HepG2 (cell line): ENCODE measurements around the gene FBXO4. TPM values are rescaled to one million over a fixed set of nuclear protein-coding genes. Genes with fewer than 3 reads are reported as not detected.

Source experiments
- ATF1 ChIP-seq: IDR thresholded peaks from 2 replicates; pipeline ENCODE4 v1.6.1; 2016; ENCODE audit warnings: mild to moderate bottlenecking, control low read depth
- EHMT2 ChIP-seq: fragments of 200-600 bp; sonication (generic); IDR thresholded peaks from 2 replicates; pipeline ENCODE4 v1.7.0; 2017; ENCODE audit warnings: antibody characterized with exemption, low read depth, low read length, borderline replicate concordance
- EZH2 ChIP-seq: conservative IDR thresholded peaks from 2 replicates; pipeline ENCODE4 v1.6.1; 2012; ENCODE audit warnings: mild to moderate bottlenecking, low read depth, low read length, moderate library complexity
- GATAD2A ChIP-seq: IDR thresholded peaks from 2 replicates; pipeline ENCODE4 v1.6.1; 2016
- HNF4A ChIP-seq: sonication (generic); formaldehyde crosslinking; IDR thresholded peaks from 2 replicates; pipeline ENCODE4 v1.4.0; 2020; ENCODE audit warnings: missing genetic modification reagents
- HOXA3 ChIP-seq: sonication (generic); formaldehyde crosslinking; IDR thresholded peaks from 2 replicates; pipeline ENCODE4 v1.5.0; 2020; ENCODE audit warnings: missing genetic modification reagents
- JDP2 ChIP-seq: sonication (generic); formaldehyde crosslinking; IDR thresholded peaks from 2 replicates; pipeline ENCODE4 v1.8.1; 2022; ENCODE audit warnings: missing genetic modification reagents, borderline replicate concordance
- MTF2 ChIP-seq: sonication (generic); formaldehyde crosslinking; IDR thresholded peaks from 2 replicates; pipeline ENCODE4 v1.5.0; 2020; ENCODE audit warnings: missing genetic modification reagents, borderline replicate concordance
- NCOA2 ChIP-seq: sonication (generic); formaldehyde crosslinking; IDR thresholded peaks from 2 replicates; pipeline ENCODE4 v1.8.0; 2022; ENCODE audit warnings: inconsistent platforms
- PHF20 ChIP-seq: sonication (generic); formaldehyde crosslinking; IDR thresholded peaks from 2 replicates; pipeline ENCODE4 v1.5.0; 2020; ENCODE audit warnings: mild to moderate bottlenecking, missing genetic modification reagents
- RBM39 ChIP-seq: fragments of 200-400 bp; formaldehyde crosslinking; IDR thresholded peaks from one replicate; pipeline ENCODE4 v1.6.1; 2018; ENCODE audit warnings: antibody characterized with exemption, mild to moderate bottlenecking, low read depth, low read length; ENCODE audit not compliant: poor library complexity, severe bottlenecking
- RFX3 ChIP-seq: IDR thresholded peaks from 2 replicates; pipeline ENCODE4 v1.6.1; 2016; ENCODE audit warnings: missing biosample characterization, missing genetic modification reagents
- RNF219 ChIP-seq: sonication (generic); formaldehyde crosslinking; IDR thresholded peaks from 2 replicates; pipeline ENCODE4 v1.5.0; 2020; ENCODE audit warnings: mild to moderate bottlenecking, missing genetic modification reagents
- SALL2 ChIP-seq: sonication (generic); formaldehyde crosslinking; IDR thresholded peaks from 2 replicates; pipeline ENCODE4 v1.8.1; 2023; ENCODE audit warnings: mild to moderate bottlenecking, missing genetic modification reagents, inconsistent platforms
- TBX2 ChIP-seq: sonication (generic); formaldehyde crosslinking; IDR thresholded peaks from 2 replicates; pipeline ENCODE4 v1.5.0; 2020; ENCODE audit warnings: missing genetic modification reagents, mild to moderate bottlenecking, borderline replicate concordance
- TP53 ChIP-seq: sonication (generic); formaldehyde crosslinking; conservative IDR thresholded peaks from 2 replicates; pipeline ENCODE4 v1.4.0; 2020; ENCODE audit warnings: missing genetic modification reagents
- ZNF557 ChIP-seq: sonication (generic); formaldehyde crosslinking; IDR thresholded peaks from 2 replicates; pipeline ENCODE4 v1.4.0; 2020; ENCODE audit warnings: missing genetic modification reagents
- ZNF615 ChIP-seq: sonication (generic); formaldehyde crosslinking; IDR thresholded peaks from 2 replicates; pipeline ENCODE4 v1.5.0; 2020; ENCODE audit warnings: mild to moderate bottlenecking, missing genetic modification reagents, borderline replicate concordance
- ZNF737 ChIP-seq: sonication (generic); formaldehyde crosslinking; IDR thresholded peaks from 2 replicates; pipeline ENCODE4 v1.5.0; 2020; ENCODE audit warnings: missing genetic modification reagents, mild to moderate bottlenecking, borderline replicate concordance
- polyA plus RNA-seq, 8 experiments: library from polyadenylated mRNA; depleted of rRNA in 3 of 8; stranded (reverse) in 7 of 8; unstranded in 1 of 8; fragments of >200 nt; fragmentation: Illumina TruSeq in 4 of 8; extraction: Trizol in 4 of 8; gene quantifications; 2 replicates each; pipeline versions ENCODE4 v1.2.1 to v1.2.3, GENCODE V29; 2011 to 2016; ENCODE audit warnings: low read depth in 4 of 8, missing spikeins in 1 of 8, mixed read lengths in 1 of 8; ENCODE audit not compliant: insufficient read depth in 1 of 8
- total RNA-seq, 5 experiments: library from RNA; depleted of rRNA; stranded (reverse); fragments of >200 nt; fragmentation: Illumina TruSeq; extraction: Trizol; gene quantifications; 2 replicates each; pipeline ENCODE4 v1.2.3, GENCODE V29; 2016; ENCODE audit warnings: low read depth in 1 of 5
- TF ChIP-seq, protein P1 (sequence below): sonication (generic); formaldehyde crosslinking; IDR thresholded peaks from 2 replicates; pipeline ENCODE4 v1.4.0; 2020; ENCODE audit warnings: mild to moderate bottlenecking, missing genetic modification reagents
- TF ChIP-seq, protein P2 (sequence below): sonication (generic); formaldehyde crosslinking; IDR thresholded peaks from 2 replicates; pipeline ENCODE4 v1.9.0; 2022; ENCODE audit warnings: missing genetic modification reagents, mild to moderate bottlenecking, borderline replicate concordance
- TF ChIP-seq, protein P3 (sequence below): sonication (generic); formaldehyde crosslinking; IDR thresholded peaks from 2 replicates; pipeline ENCODE4 v1.4.0; 2020; ENCODE audit warnings: mild to moderate bottlenecking, low read depth, missing genetic modification reagents

Gene FBXO4
- total and polyA plus RNA-seq, 2 of the 13 experiments (the other 11 are each of a cell fraction or from before 2014, with no cell fraction given) = 5.2 to 16.4 TPM

DNA sequence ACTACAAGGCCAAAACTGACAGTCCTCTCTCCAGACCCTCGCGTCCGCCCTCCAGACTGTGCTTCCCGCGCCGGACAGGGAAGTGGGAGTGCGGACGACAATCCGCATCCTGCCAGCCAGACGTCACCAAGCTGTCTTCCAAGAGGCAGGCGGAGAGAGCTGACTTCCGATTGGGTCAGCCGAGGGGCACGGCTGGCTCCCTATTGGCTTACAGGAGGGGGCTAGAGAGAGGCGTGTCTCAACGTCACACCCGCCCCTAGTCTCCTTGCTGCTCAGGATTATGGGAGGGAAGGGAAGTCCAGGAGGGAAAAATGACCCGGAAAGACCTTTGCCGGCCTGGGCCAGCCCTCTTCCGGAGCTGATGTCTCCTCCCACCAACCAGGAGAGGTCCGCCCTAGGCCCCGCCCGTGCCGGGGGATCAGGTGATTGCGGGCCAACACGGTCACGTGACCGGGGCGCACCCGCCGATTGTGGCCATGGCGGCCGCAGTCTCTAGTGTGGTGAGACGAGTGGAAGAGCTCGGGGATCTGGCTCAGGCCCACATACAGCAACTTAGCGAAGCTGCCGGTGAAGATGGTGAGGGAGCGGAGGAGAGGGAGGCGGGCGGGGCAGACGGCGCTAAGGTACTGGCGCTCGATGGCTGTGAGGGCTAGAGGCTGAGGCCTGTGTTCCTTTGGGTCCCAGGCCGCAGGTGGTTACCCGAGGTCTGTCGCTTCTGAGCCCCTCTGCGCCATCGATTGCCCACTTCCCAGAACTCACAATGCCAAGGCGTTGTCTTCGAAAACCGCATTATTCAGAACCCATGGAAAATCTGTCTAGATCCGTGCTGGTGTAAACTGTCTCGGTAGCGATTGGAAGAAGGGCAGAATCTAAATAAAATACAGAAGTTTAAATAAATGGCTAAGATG is 20.9 kb upstream of the FBXO4 start, which contains the start of gene RIMOC1 (continued):
- TF ChIP-seq TP53 (CRISPR knock-in tag) = 0 out of 2 replicates have a peak, but pooled peaks have one; percentile 76
- TF ChIP-seq, protein P1, sequence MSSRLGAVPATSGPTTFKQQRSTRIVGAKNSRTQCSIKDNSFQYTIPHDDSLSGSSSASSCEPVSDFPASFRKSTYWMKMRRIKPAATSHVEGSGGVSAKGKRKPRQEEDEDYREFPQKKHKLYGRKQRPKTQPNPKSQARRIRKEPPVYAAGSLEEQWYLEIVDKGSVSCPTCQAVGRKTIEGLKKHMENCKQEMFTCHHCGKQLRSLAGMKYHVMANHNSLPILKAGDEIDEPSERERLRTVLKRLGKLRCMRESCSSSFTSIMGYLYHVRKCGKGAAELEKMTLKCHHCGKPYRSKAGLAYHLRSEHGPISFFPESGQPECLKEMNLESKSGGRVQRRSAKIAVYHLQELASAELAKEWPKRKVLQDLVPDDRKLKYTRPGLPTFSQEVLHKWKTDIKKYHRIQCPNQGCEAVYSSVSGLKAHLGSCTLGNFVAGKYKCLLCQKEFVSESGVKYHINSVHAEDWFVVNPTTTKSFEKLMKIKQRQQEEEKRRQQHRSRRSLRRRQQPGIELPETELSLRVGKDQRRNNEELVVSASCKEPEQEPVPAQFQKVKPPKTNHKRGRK (CRISPR knock-in tag) = no peak; the same call in 1 of the 2 replicates
- TF ChIP-seq SALL2 = peak; percentile 63; the same call in 1 of the 2 replicates
- no peak for TF ChIP-seq EZH2
- TF ChIP-seq EHMT2 = no peak
- peak; percentile 34; the same call in 1 of the 2 replicates for TF ChIP-seq HOXA3 (CRISPR knock-in tag)
- peak; percentile 84 for TF ChIP-seq RNF219 (CRISPR knock-in tag)
- peak; percentile 40 for TF ChIP-seq NCOA2 (CRISPR knock-in tag)
- TF ChIP-seq, protein P2, sequence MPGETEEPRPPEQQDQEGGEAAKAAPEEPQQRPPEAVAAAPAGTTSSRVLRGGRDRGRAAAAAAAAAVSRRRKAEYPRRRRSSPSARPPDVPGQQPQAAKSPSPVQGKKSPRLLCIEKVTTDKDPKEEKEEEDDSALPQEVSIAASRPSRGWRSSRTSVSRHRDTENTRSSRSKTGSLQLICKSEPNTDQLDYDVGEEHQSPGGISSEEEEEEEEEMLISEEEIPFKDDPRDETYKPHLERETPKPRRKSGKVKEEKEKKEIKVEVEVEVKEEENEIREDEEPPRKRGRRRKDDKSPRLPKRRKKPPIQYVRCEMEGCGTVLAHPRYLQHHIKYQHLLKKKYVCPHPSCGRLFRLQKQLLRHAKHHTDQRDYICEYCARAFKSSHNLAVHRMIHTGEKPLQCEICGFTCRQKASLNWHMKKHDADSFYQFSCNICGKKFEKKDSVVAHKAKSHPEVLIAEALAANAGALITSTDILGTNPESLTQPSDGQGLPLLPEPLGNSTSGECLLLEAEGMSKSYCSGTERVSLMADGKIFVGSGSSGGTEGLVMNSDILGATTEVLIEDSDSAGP (CRISPR knock-in tag) = peak; percentile 96
- peak; percentile 34; the same call in 1 of the 2 replicates for TF ChIP-seq GATAD2A
- TF ChIP-seq, protein P3, sequence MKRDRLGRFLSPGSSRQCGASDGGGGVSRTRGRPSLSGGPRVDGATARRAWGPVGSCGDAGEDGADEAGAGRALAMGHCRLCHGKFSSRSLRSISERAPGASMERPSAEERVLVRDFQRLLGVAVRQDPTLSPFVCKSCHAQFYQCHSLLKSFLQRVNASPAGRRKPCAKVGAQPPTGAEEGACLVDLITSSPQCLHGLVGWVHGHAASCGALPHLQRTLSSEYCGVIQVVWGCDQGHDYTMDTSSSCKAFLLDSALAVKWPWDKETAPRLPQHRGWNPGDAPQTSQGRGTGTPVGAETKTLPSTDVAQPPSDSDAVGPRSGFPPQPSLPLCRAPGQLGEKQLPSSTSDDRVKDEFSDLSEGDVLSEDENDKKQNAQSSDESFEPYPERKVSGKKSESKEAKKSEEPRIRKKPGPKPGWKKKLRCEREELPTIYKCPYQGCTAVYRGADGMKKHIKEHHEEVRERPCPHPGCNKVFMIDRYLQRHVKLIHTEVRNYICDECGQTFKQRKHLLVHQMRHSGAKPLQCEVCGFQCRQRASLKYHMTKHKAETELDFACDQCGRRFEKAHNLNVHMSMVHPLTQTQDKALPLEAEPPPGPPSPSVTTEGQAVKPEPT (CRISPR knock-in tag) = peak; percentile 69; the same call in 1 of the 2 replicates
- TF ChIP-seq RFX3 (CRISPR knock-in tag) = no peak
- TF ChIP-seq ZNF737 (CRISPR knock-in tag) = no peak
- peak; percentile 26 for TF ChIP-seq RBM39
- 0 out of 2 replicates have a peak, but pooled peaks have one; percentile 9 for TF ChIP-seq HNF4A (CRISPR knock-in tag)
- peak; percentile 79; the same call in 1 of the 2 replicates for TF ChIP-seq TBX2
- 0 out of 2 replicates have a peak, but pooled peaks have one; percentile 62 for TF ChIP-seq ZNF557 (CRISPR knock-in tag)
- TF ChIP-seq ATF1 (CRISPR knock-in tag) = peak; percentile 95
- TF ChIP-seq PHF20 = peak; percentile 98
- TF ChIP-seq JDP2 (CRISPR knock-in tag) = no peak
- TF ChIP-seq MTF2 (CRISPR knock-in tag) = peak; percentile 45; the same call in 1 of the 2 replicates
- 0 out of 2 replicates have a peak, but pooled peaks have one; percentile 62 for TF ChIP-seq ZNF615 (CRISPR knock-in tag)
